Measurements from ENCODE around the gene NAA80.
"Not testable (repeated sequence)": the region's sequence is repeated elsewhere in the genome, so short reads cannot be mapped to it uniquely, and the experiment has no call there.

Gene NAA80

GRCh38 chr3:50263478-50264382 is 35.5 kb downstream of the NAA80 start:
- H3K4me3 ChIP-seq (ENCODE audit: low read depth, low read length), result no peak overlapping the region
- TF ChIP-seq CTCF (IDR thresholded peaks at IDR 0.05; ENCODE audit: borderline replicate concordance, insufficient read depth, low read depth, low read length), result no peak

- no peak for TF ChIP-seq CTCF (IDR thresholded peaks at IDR 0.05; ENCODE audit: borderline replicate concordance, insufficient read depth, low read depth, low read length)
- H3K4me3 ChIP-seq (ENCODE audit: low read depth, low read length), result no peak overlapping the region
Measured at GRCh38 chr3:50262778-50263177, 36.4 kb downstream of the NAA80 start.

GRCh38 chr3:50262200-50262599 is 37.0 kb downstream of the NAA80 start:
- H3K4me3 ChIP-seq (ENCODE audit: low read depth, low read length), result not testable (repeated sequence)

GRCh38 chr3:50261505-50261904 is 37.7 kb downstream of the NAA80 start:
- no peak overlapping the region for H3K4me3 ChIP-seq (ENCODE audit: low read depth, low read length)
- no peak for TF ChIP-seq CTCF (IDR thresholded peaks at IDR 0.05; ENCODE audit: borderline replicate concordance, insufficient read depth, low read depth, low read length)

GRCh38 chr3:50260942-50261441 is 38.2 kb downstream of the NAA80 start:
- H3K4me3 ChIP-seq (ENCODE audit: low read depth, low read length), result no peak overlapping the region
- no peak for TF ChIP-seq CTCF (IDR thresholded peaks at IDR 0.05; ENCODE audit: borderline replicate concordance, insufficient read depth, low read depth, low read length)

- TF ChIP-seq CTCF (IDR thresholded peaks at IDR 0.05; ENCODE audit: borderline replicate concordance, insufficient read depth, low read depth, low read length), result peak; percentile 99
- peak overlapping the region; percentile 57 for H3K4me3 ChIP-seq (ENCODE audit: low read depth, low read length)
Measured at GRCh38 chr3:50260027-50260941, 38.9 kb downstream of the NAA80 start.

GRCh38 chr3:50259432-50260026 is 39.7 kb downstream of the NAA80 start:
- TF ChIP-seq CTCF (IDR thresholded peaks at IDR 0.05; ENCODE audit: borderline replicate concordance, insufficient read depth, low read depth, low read length), result no peak

More at GRCh38 chr3:50259432-50260026, 39.7 kb downstream of the NAA80 start:
- peak overlapping the region; percentile 57 for H3K4me3 ChIP-seq (ENCODE audit: low read depth, low read length)

Data from GM12875 (cell line).